HG02623 (cell line): ENCODE results near the gene SPATA2.
"Not testable (repeated sequence)": the region's sequence is repeated elsewhere in the genome, so short reads cannot be mapped to it uniquely, and the experiment has no call there.

ENCODE experiments used
- ATAC-seq: cut with Tn5 transposase; IDR thresholded peaks from one replicate; pipeline ENCODE4 v1.9.1; 2021; ENCODE audit warnings: moderate library complexity; ENCODE audit not compliant: unreplicated experiment

Gene SPATA2

DNA sequence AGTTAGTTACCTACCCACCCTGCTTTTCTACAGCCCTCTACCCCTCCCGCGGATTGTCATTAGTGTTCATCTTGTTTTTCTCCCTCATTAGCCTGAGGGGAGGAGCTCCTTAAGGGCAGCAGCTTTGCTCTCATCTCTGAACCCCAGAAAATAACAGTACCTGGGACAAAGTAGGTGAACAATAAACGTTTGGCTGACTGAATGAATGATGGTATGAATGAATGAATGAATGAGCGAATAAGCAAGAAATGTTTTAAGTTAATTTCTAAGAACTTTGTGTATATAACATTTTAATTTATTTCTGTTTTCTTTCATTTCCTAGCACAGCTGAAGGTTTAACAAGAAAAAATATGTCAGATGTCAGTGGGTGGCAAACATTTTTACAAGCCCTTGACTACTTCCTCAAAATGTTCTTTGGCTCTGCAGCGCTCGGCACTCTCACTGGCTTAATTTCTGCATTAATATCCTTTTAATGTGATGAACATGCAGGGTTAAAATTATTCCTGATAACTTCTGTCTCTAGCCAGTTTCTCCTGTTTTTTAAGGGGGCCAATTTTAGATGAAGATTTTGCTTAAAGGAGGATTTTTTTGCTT is 52.6 kb downstream of the SPATA2 start:
- no peak for ATAC-seq

DNA sequence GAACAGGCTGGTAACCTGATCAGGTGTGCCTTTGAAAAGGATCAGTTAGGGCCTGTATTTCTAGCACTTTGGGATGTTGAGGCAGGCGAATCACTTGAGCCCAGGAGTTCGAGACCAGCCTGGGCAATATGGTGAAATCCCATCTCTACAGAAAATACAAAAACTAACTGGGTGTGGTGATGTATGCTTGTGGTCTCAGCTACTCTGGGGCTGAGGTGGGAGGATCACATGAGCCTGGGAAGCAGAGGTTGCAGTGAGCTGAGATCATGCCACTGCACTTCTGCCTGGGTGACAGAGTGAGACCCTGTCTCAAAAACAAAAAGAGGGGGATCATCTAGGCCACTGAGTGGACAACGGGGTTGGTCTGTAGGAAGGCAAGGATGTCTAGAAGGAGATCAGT is 54.1 kb downstream of the SPATA2 start:
- not testable (repeated sequence) for ATAC-seq

DNA sequence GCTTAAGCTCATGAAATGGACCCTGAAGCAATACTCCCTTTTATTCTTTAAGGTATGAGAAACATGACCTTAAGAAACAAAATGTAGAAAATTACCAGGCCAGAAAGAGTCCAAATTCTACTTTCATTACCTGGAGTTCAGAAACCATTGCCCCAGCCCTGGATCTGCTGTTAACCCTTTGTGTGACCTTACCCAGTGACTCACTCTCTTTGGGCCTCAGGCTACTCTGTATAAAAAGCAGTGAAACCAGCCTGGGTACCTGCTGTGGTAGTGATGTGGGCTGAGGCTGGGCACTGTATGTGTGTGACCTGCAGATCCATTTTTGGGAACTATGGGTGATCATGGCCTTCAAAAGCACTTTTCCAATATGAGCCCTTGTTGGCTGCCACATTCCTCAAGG is 55.5 kb downstream of the SPATA2 start:
- no peak for ATAC-seq

DNA sequence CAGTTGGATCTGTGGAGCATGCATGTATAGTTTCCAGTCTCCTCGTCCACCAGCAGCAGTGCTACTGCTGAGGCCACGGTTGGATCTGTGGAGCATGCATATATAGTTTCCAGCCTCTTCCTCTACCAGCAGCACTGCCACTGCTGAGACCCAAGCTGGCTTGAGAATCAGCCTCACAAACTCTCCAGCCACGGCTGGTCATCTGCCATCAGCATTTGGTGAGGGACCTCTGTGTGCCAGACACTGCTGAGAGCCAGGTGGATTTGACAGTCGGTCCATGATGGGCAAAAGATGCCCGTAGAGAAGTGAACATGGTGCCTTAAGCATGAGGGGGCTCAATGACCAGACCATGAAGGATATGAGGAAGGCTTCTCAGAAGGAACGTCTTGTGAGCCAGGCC is 56.3 kb downstream of the SPATA2 start:
- ATAC-seq: no peak

DNA sequence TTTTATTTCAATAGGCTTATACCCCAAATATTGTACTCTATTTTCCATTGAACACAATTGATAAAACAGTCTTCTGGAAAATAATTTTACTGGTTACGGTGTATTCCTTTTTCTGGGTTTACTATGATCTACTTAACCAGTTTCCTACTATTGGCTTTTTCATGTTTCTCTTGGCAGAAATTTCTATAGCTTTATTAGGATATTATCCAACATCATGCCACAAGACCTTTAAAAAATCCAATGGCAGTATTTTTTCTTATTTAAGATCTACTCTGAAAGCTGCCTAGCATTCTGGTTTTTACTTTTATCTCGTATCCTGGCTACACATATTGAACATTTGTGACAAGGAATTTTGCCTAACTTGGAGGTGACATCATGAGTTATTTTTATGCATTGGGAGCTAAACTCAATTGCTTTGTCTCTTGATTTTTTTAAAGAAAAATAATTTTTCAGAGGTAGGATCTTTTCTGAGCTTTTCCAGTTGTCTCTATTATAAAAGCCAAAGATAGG is 57.2 kb downstream of the SPATA2 start:
- no peak for ATAC-seq

DNA sequence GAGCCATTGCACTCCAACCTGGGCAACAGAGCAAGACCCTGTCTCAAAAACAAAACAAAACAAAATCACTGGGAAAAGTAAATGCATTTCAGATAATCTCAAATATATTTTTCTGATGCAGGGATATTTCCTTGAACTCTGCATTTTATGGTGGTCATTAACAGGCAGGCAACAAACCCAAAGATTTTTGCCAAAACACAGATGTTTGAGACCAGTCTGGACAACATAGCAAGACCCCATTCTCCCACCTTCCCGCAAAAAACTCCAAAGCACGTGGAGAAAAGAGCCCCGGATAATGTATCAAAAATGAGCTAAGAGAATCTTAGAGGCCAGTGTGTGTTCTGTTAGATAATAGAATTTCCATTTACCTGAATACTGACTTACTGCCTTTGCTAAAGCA is 58.4 kb downstream of the SPATA2 start:
- no peak for ATAC-seq

GRCh38 chr20:49854190-49854875 is 61.0 kb downstream of the SPATA2 start:
- no peak for ATAC-seq

- no peak for ATAC-seq
Measured at GRCh38 chr20:49853640-49854039, 61.7 kb downstream of the SPATA2 start.
